DMS79 (cell line): ENCODE results near the gene ZNF823.
A peak's percentile ranks its signal among the peaks of the same experiment; 100 is the strongest.
"Not testable (repeated sequence)": the region's sequence is repeated elsewhere in the genome, so short reads cannot be mapped to it uniquely, and the experiment has no call there.

Experiments used
- DNase-seq: peaks from one replicate; lab custom pipeline; 2025; lab: John Stamatoyannopoulos, UW

The ZNF823 gene

GRCh38 chr19:11738746-11739620 is at the start of gene ZNF823:
Gene ZNF823 (minus strand): TSS chr19:11738946. CDS start chr19:11738819, 127 bp downstream.
- DNase-seq, result peak; percentile 99

GRCh38 chr19:11787536-11787935 is 48.8 kb upstream of the ZNF823 start:
- DNase-seq, result no peak

- no peak for DNase-seq
Measured at GRCh38 chr19:11784356-11784755, 45.6 kb upstream of the ZNF823 start.

- DNase-seq, result no peak
Measured at GRCh38 chr19:11783767-11784166, 45.0 kb upstream of the ZNF823 start.

GRCh38 chr19:11781295-11782057 is 42.7 kb upstream of the ZNF823 start:
- no peak for DNase-seq

GRCh38 chr19:11780431-11781020 is 41.8 kb upstream of the ZNF823 start:
- no peak for DNase-seq

GRCh38 chr19:11776669-11777068 is 37.9 kb upstream of the ZNF823 start:
- not testable (repeated sequence) for DNase-seq

- DNase-seq, result not testable (repeated sequence)
Measured at GRCh38 chr19:11771520-11771919, 32.8 kb upstream of the ZNF823 start.

- no peak for DNase-seq
Measured at GRCh38 chr19:11769995-11770394, 31.2 kb upstream of the ZNF823 start.

- DNase-seq, result peak; percentile 9
Measured at GRCh38 chr19:11767633-11768133, 28.9 kb upstream of the ZNF823 start.

GRCh38 chr19:11766597-11767591 is 28.1 kb upstream of the ZNF823 start, which contains the start of gene ZNF441:
Gene ZNF441 (plus strand): TSS chr19:11767000. CDS start chr19:11767194, 194 bp downstream.
- peak; percentile 92 for DNase-seq

GRCh38 chr19:11763611-11764010 is 24.9 kb upstream of the ZNF823 start:
- no peak for DNase-seq

GRCh38 chr19:11763117-11763516 is 24.4 kb upstream of the ZNF823 start:
- no peak for DNase-seq

GRCh38 chr19:11759805-11760204 is 21.1 kb upstream of the ZNF823 start:
- DNase-seq, result no peak

GRCh38 chr19:11756965-11757364 is 18.2 kb upstream of the ZNF823 start:
- DNase-seq, result no peak

GRCh38 chr19:11754663-11755062 is 15.9 kb upstream of the ZNF823 start:
- no peak for DNase-seq

- DNase-seq, result no peak
Measured at GRCh38 chr19:11752244-11752736, 13.5 kb upstream of the ZNF823 start.

GRCh38 chr19:11749751-11750150 is 11.0 kb upstream of the ZNF823 start:
- DNase-seq, result no peak

GRCh38 chr19:11747277-11747676 is 8.5 kb upstream of the ZNF823 start:
- no peak for DNase-seq

- DNase-seq, result no peak
Measured at GRCh38 chr19:11745869-11746268, 7.1 kb upstream of the ZNF823 start.
